K562 (cell line): ENCODE results near the gene GALNT9. TPM values are rescaled to one million over a fixed set of nuclear protein-coding genes. Genes with fewer than 3 reads are reported as not detected.

ENCODE experiments used
- ADNP ChIP-seq: fragments of 200-800 bp; sonication (Bioruptor generic); IDR thresholded peaks from 2 replicates; pipeline ENCODE4 v1.6.1; 2016; ENCODE audit warnings: missing genetic modification characterization, missing compliant biosample characterization
- ATF2 ChIP-seq: sonication (generic); formaldehyde crosslinking; IDR thresholded peaks from 2 replicates; pipeline ENCODE4 v1.8.1; 2022; ENCODE audit warnings: missing genetic modification reagents
- SAP30 ChIP-seq: fragments of 200-600 bp; sonication (generic); IDR thresholded peaks from 2 replicates; pipeline ENCODE4 v1.6.1; 2012; ENCODE audit warnings: borderline replicate concordance, low read depth, mild to moderate bottlenecking, moderate library complexity, low read length, control low read depth, inconsistent platforms; ENCODE audit not compliant: insufficient read depth, poor library complexity, severe bottlenecking
- ZFPM2 ChIP-seq: fragments of 250-450 bp; sonication (Bioruptor Pico); IDR thresholded peaks from 2 replicates; pipeline ENCODE4 v1.5.1; 2022; ENCODE audit warnings: mild to moderate bottlenecking
- ZMIZ1 ChIP-seq, 2 experiments: fragments of 150-350 bp in 1 of 2; IDR thresholded peaks; 2 replicates each; pipeline ENCODE4 v1.6.1; 2012 to 2016; ENCODE audit warnings: low read depth in 2 of 2, low read length in 2 of 2, mild to moderate bottlenecking in 1 of 2, moderate library complexity in 1 of 2
- ZNF639 ChIP-seq, 2 experiments: fragments of 200-800 bp in 1 of 2; sonication (Bioruptor generic) in 1 of 2; sonication (generic) in 1 of 2; formaldehyde crosslinking in 1 of 2; IDR thresholded peaks in 1 of 2; conservative IDR thresholded peaks in 1 of 2; 2 replicates each; pipeline versions ENCODE4 v1.5.0 to v1.6.1; 2016 to 2020; ENCODE audit warnings: missing compliant biosample characterization in 1 of 2, missing genetic modification characterization in 1 of 2, missing genetic modification reagents in 1 of 2
- polyA plus RNA-seq, 8 experiments: library from polyadenylated mRNA; depleted of rRNA in 4 of 8; stranded (reverse) in 5 of 8; unstranded in 3 of 8; fragments of >200 nt; fragmentation: Nextera tagmentation in 2 of 8; fragmentation: Illumina TruSeq in 1 of 8; extraction: Ambion mirVana in 2 of 8; extraction: Trizol in 1 of 8; gene quantifications; 2 replicates each; pipeline versions ENCODE4 v1.2.1 to v1.2.3, GENCODE V29; 2011 to 2014; ENCODE audit warnings: inconsistent platforms in 1 of 8, missing spikeins in 1 of 8
- total RNA-seq, 7 experiments: library from RNA; depleted of rRNA in 6 of 7; stranded (reverse); fragments of >200 nt in 6 of 7; fragmentation: Illumina TruSeq in 2 of 7; extraction: Trizol in 2 of 7; gene quantifications; 2 replicates each; pipeline versions ENCODE4 v1.2.1 to v1.2.3, GENCODE V29; 2011 to 2021; ENCODE audit warnings: low replicate concordance in 1 of 7

The GALNT9 gene
- total and polyA plus RNA-seq, 9 of the 15 experiments (the other 6 are each of a cell fraction or from before 2014, with no cell fraction given), result not detected

GRCh38 chr12:132194556-132194955, 134.8 kb downstream of the GALNT9 start (continued):
- no peak for TF ChIP-seq SAP30
- TF ChIP-seq ATF2 (CRISPR knock-in tag), result no peak
- no peak for TF ChIP-seq ADNP (tag)
- TF ChIP-seq ZMIZ1 (IDR thresholded peaks at IDR 0.05; ENCODE audit: low read depth in 2 of 2, low read length in 2 of 2), result no peak
- TF ChIP-seq ZFPM2 (CRISPR knock-in tag), result no peak
- no peak for TF ChIP-seq ZNF639 (CRISPR knock-in tag; conservative IDR thresholded peaks at IDR 0.05 in 1 of 2, IDR thresholded peaks at IDR 0.05 in 1 of 2)
- TF ChIP-seq, all 486 proteins: peak for 0
